Large intestine (tissue), 3 donors: Measurements from ENCODE around the gene ARHGAP45. TPM values are rescaled to one million over a fixed set of nuclear protein-coding genes. Genes with fewer than 3 reads are reported as not detected.
A peak's percentile ranks its signal among the peaks of the same experiment; 100 is the strongest.

Experiments
- DNase-seq, 2 donors: peaks; one replicate each; pipeline versions ENCODE4 v3.0.0 to v3.0.0-alpha.2; 2013
- H3K27ac ChIP-seq: one replicate; pipeline ENCODE4 v1.5.1; 2013; ENCODE audit warnings: low read length
- H3K27me3 ChIP-seq: 2 replicates; pipeline ENCODE4 v1.6.1; 2013; ENCODE audit warnings: low read length; ENCODE audit not compliant: control insufficient read depth, insufficient read depth
- H3K36me3 ChIP-seq: 2 replicates; pipeline ENCODE4 v1.6.1; 2013; ENCODE audit warnings: low read length; ENCODE audit not compliant: control insufficient read depth, insufficient read depth
- H3K4me1 ChIP-seq: one replicate; pipeline ENCODE4 v1.6.1; 2013; ENCODE audit warnings: low read length; ENCODE audit not compliant: control insufficient read depth, insufficient read depth
- H3K4me3 ChIP-seq: one replicate; pipeline ENCODE4 v1.5.1; 2013; ENCODE audit warnings: low read length
- H3K9me3 ChIP-seq: one replicate; pipeline ENCODE4 v1.6.1; 2013; ENCODE audit warnings: mild to moderate bottlenecking, low read depth, low read length, moderate library complexity; ENCODE audit not compliant: control insufficient read depth
- WGBS: methylation state at CpG from one replicate; pipeline ENCODE4 v1.1.5; 2013; ENCODE audit warnings: low lambda C conversion rate; ENCODE audit not compliant: insufficient coverage; 5-methylcytosine and 5-hydroxymethylcytosine counted together
- polyA plus RNA-seq: library from polyadenylated mRNA; unstranded; fragments of 120-200 nt; gene quantifications from one replicate; pipeline ENCODE4 v1.2.1, GENCODE V29; 2013

ARHGAP45 gene
- polyA plus RNA-seq, 1 donor = 14.0 TPM

GRCh38 chr19:1108291-1109031 is 41.5 kb downstream of the ARHGAP45 start:
- no peak overlapping the region for H3K27ac ChIP-seq
- no peaks in the 10 kb centered on the region for H3K27me3 ChIP-seq
- peaks cover 36% of the 10 kb centered on the region for H3K4me1 ChIP-seq
- H3K4me3 ChIP-seq = no peak overlapping the region
- no peak for DNase-seq
- peaks cover 11% of the 10 kb centered on the region for H3K9me3 ChIP-seq
- no CpG with 5 or more reads among the region's 89 CpGs for WGBS
- H3K36me3 ChIP-seq = peaks cover 50% of the 10 kb centered on the region

- Histone ChIP-seq H3K4me1 (peaks cover 41% of the 10 kb centered on the region), H3K4me3 (no peak overlapping the region), H3K27me3 (no peaks in the 10 kb centered on the region), H3K36me3 (peaks cover 55% of the 10 kb centered on the region), H3K9me3 (peaks cover 11% of the 10 kb centered on the region), H3K27ac (no peak overlapping the region)
- DNase-seq = no peak
- no CpG with 5 or more reads among the region's 48 CpGs for WGBS
Observed at GRCh38 chr19:1109032-1109551, 42.1 kb downstream of the ARHGAP45 start.

DNA sequence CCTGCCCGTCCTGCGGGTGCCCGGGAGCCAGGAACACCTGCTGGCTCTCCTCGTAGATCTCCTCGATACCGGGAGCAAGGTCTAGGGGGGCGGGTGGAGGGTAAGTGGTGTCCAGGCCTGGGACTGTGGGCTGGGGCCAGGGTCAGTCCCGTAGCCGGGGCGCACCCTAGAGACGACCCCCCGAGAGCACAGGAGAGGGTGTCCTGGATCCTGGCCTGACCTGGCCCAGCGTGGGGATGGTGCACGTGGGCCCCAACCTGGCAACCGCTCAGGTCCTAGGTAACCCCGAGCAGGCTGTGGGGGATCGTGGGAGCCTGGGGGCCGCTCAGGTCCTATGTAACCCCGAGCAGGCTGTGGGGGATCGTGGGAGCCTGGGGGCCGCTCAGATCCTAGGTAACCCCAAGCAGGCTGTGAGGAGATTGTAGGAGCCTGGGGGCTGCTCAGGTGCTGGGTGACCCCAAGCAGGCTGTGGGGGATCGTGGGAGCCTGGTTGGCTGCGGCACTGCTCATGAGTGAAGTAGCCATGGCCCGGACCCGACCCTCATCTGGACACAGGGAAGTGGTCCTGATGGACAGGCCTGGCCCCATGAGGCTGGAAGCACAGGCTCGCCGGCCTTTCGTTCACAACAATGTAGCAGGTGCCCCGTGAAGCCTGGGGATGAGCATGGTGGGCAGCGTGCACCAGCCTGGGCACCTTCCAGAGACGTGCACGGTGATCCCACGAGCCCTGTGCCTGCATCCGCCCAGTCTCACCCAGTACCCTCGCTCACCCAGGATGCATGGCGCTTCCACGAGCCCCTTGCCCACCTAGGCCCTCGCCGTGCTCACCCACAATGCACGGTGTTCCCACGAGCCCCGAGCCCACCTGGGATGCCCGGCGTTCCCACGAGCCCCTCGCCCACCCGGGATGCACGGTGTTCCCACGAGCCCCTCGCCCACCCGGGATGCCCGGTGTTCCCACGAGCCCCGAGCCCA is 43.0 kb downstream of the ARHGAP45 start:
- no peak overlapping the region for H3K4me3 ChIP-seq
- no peaks in the 10 kb centered on the region for H3K27me3 ChIP-seq
- DNase-seq = no peak
- peaks cover 11% of the 10 kb centered on the region for H3K9me3 ChIP-seq
- H3K36me3 ChIP-seq = peaks cover 59% of the 10 kb centered on the region
- no peak overlapping the region for H3K27ac ChIP-seq
- peaks cover 42% of the 10 kb centered on the region for H3K4me1 ChIP-seq
- no CpG with 5 or more reads among the region's 54 CpGs for WGBS

DNA sequence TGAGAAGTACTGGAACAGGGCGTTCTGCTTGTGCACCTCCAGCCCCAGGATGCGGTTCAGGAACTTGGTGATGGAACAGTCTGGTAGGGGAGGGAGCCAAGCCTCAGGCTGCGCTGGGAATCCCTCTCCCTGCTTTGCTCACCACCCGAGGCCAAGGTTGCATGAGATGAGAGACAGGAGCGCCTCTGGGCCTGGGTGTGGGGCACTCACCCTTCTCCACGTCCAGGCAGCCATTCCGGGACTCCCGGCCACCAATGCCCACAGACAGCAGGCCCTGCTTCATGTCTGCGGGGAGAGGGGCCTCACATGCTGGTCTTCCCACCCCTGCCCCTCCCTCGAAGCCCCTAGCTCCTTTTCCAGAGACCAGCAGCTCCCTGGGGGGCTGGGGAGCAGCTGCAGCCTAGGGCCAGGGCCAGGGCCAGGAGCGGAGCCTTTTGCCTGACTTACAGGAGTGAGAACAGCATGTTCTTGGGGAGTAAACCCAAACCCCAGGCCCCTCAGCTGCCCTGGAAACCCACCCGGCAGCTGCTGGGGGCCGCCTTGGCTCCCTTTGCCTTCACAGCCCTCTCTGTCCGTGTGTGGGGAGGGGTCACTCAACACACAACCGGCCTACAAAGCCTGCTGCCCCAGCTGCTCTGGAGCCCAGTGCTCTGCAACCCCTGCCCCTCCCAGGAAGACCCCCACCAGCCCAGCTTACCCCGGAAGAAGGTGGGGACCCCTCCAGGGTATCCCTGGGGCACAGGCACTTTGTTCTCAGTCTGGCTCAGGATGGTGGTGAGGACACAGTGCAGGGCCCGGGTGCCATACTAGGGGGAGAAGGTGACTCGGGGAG is 44.1 kb downstream of the ARHGAP45 start:
- no peak for DNase-seq
- peaks cover 11% of the 10 kb centered on the region for H3K9me3 ChIP-seq
- no peak overlapping the region for H3K4me3 ChIP-seq
- no peaks in the 10 kb centered on the region for H3K27me3 ChIP-seq
- H3K4me1 ChIP-seq = peaks cover 32% of the 10 kb centered on the region
- no CpG with 5 or more reads among the region's 18 CpGs for WGBS
- H3K27ac ChIP-seq = no peak overlapping the region
- H3K36me3 ChIP-seq = peaks cover 60% of the 10 kb centered on the region

- Histone ChIP-seq H3K27me3 (no peaks in the 10 kb centered on the region), H3K27ac (no peak overlapping the region), H3K4me1 (peaks cover 25% of the 10 kb centered on the region), H3K4me3 (no peak overlapping the region), H3K36me3 (peaks cover 60% of the 10 kb centered on the region), H3K9me3 (peaks cover 11% of the 10 kb centered on the region)
- no CpG with 5 or more reads among the region's 18 CpGs for whole genome bisulfite sequencing
- no peak for DNase-seq
Observed at GRCh38 chr19:1111641-1112267, 44.8 kb downstream of the ARHGAP45 start.

- no peaks in the 10 kb centered on the region for H3K27me3 ChIP-seq
- peak in 1 of 2 donors; percentile 67 for DNase-seq
- H3K36me3 ChIP-seq = peaks cover 60% of the 10 kb centered on the region
- no peak overlapping the region for H3K27ac ChIP-seq
- H3K4me1 ChIP-seq = peaks cover 22% of the 10 kb centered on the region
- no peak overlapping the region for H3K4me3 ChIP-seq
- WGBS = no CpG with 5 or more reads among the region's 71 CpGs
- H3K9me3 ChIP-seq = peaks cover 11% of the 10 kb centered on the region
Observed at GRCh38 chr19:1112268-1113029, 45.5 kb downstream of the ARHGAP45 start.

DNA sequence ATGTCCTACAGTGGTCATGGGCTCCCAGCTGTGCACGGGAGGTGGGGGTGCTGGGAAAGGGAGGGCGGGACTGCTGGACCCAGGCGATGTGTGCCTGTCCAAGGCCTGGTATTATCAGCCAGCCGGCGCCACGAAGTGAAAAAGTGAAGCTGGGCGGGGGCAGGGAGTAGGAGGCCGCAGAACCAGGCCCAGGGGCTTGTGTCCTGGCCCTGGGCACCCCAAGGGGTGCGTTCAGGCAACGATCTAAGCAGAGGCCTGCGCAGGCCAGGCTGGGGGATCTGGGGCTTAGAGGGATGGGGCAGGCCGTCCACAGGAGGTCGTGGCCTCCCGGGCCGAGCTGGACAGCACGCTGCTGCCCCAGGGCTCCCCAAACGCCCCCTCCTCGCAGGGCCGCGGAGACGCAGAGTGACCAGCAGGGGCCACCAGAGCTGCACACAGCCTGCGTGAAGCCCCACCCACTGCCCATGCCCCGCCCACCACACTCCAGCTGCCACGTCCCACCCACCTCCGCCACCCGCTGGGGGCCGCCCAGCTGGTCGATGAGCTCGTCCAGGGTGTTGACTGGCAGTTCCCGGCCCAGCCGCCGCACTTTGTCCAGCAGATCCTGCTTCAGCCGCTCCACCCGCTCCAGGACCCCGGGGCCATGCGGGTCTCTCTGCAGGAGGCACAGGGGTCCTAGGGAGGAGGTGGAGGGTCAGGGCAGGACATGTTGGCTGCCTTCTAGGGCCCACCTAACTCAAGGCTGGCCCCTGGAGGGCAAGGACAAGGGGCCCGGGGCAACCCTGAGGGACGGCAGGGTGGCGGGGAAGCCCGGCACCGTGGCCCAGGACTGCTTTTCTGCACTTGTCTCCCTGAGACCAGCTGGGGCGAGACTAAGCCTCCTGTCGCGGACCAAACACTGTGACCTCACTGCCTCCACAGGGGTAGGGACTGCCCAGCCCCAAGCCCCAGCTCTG is 46.3 kb downstream of the ARHGAP45 start:
- peaks cover 11% of the 10 kb centered on the region for H3K9me3 ChIP-seq
- no CpG with 5 or more reads among the region's 44 CpGs for WGBS
- H3K4me1 ChIP-seq = peaks cover 21% of the 10 kb centered on the region
- H3K27me3 ChIP-seq = no peaks in the 10 kb centered on the region
- peaks cover 63% of the 10 kb centered on the region for H3K36me3 ChIP-seq
- H3K4me3 ChIP-seq = peak overlapping the region; percentile 7
- peak overlapping the region; percentile 79 for H3K27ac ChIP-seq
- peak; percentile 93 to 95 for DNase-seq

DNA sequence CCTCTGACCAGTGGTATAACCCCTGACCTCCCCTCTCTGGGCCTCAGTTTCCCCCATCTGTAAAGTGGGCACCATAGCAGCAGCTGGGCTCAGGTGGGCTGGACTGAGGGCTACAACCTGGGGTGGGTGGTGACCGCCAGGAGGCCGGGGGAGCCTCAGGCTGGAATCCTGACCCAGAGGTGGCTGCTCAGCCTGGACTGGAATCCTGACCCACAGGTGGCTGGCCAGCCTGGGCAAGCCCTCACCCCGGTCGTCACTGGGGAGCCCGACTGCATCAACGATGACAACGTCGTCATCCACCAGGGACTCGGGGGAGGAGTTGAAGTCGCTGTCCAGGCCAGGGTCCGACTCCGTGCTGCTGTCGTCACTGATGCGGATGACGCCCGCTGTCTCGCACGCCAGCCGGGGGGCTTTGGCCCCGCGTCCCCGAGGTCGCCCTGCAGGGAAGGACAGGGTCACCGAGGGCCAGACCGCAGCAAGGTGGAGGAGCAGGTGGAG is 47.1 kb downstream of the ARHGAP45 start:
- WGBS = no CpG with 5 or more reads among the region's 25 CpGs
- H3K4me3 ChIP-seq = no peak overlapping the region
- DNase-seq = no peak
- peaks cover 21% of the 10 kb centered on the region for H3K4me1 ChIP-seq
- H3K27me3 ChIP-seq = no peaks in the 10 kb centered on the region
- peak overlapping the region; percentile 79 for H3K27ac ChIP-seq
- H3K9me3 ChIP-seq = peaks cover 7% of the 10 kb centered on the region
- peaks cover 68% of the 10 kb centered on the region for H3K36me3 ChIP-seq
